GM19397 (cell line): ENCODE results near the gene OR1J4.

Source experiments
- ATAC-seq: cut with Tn5 transposase; IDR thresholded peaks from one replicate; pipeline ENCODE4 v1.9.1; 2021; ENCODE audit warnings: mild to moderate bottlenecking, moderate library complexity; ENCODE audit not compliant: unreplicated experiment

OR1J4 gene

DNA sequence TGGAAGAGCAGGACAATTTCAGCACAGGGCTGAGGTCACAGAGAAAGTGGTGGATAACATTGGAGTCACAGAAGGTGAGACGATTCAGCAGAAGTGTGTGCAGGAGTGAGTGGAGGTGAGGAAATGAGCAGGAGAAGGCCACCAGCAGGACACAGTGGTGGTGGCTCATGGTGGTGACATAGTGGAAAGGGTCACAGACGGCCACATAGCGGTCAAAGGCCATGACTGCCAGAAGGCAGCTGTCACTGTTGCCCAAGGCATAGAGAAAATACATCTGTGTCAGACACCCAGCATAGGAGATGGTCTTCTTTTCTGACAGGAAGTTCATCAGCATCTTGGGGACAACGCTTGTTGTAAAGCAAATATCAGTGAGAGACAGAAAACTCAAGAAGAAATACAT, 49.0 kb downstream of the OR1J4 start:
- ATAC-seq: no peak
